Common myeloid progenitor, CD34-positive (primary cell): ENCODE data around the gene FAM78B.

ENCODE experiments used
- CTCF ChIA-PET: fragments of 350-600 bp; sonication (Branson Sonifier 250); formaldehyde crosslinking; loops from one replicate; lab custom pipeline; 2021; ENCODE audit warnings: antibody characterized with exemption; lab: Charles Lee
- POLR2A ChIA-PET: fragments of 350-600 bp; sonication (Branson Sonifier 250); formaldehyde crosslinking; loops from one replicate; lab custom pipeline; 2021; ENCODE audit warnings: antibody characterized with exemption; lab: Charles Lee
- DNase-seq, 3 donors: peaks; one replicate each; pipeline versions ENCODE4 v3.0.0 to v3.0.0-alpha.2; 2013
- H3K27ac ChIP-seq, 2 experiments: 1 replicate in 1 of 2; 2 replicates in 1 of 2; pipeline ENCODE4 v1.7.0; 2013; ENCODE audit warnings: inconsistent platforms in 2 of 2, low read length in 2 of 2, mild to moderate bottlenecking in 2 of 2, low read depth in 1 of 2, moderate library complexity in 1 of 2; ENCODE audit not compliant: severe bottlenecking in 2 of 2, insufficient read depth in 1 of 2, poor library complexity in 1 of 2
- H3K27me3 ChIP-seq, 5 experiments: replicated peaks in 2 of 5; 1 replicate in 3 of 5; 2 replicates in 2 of 5; pipeline versions ENCODE4 v1.6.1 to v1.7.0; 2013; ENCODE audit warnings: low read length in 4 of 5, mild to moderate bottlenecking in 2 of 5, moderate library complexity in 2 of 5, inconsistent platforms in 1 of 5; ENCODE audit not compliant: insufficient read depth in 5 of 5, control insufficient read depth in 4 of 5
- H3K36me3 ChIP-seq, 4 experiments: 1 replicate in 2 of 4; 2 replicates in 2 of 4; pipeline versions ENCODE4 v1.6.1 to v1.7.0; 2013; ENCODE audit warnings: low read length in 3 of 4, control low read depth in 1 of 4, mild to moderate bottlenecking in 1 of 4; ENCODE audit not compliant: control insufficient read depth in 4 of 4, insufficient read depth in 4 of 4
- H3K4me1 ChIP-seq, 4 experiments: 1 replicate in 3 of 4; 2 replicates in 1 of 4; pipeline versions ENCODE4 v1.6.1 to v1.7.1; 2013; ENCODE audit warnings: low read length in 3 of 4, mild to moderate bottlenecking in 3 of 4, control low read depth in 1 of 4, inconsistent platforms in 1 of 4, moderate library complexity in 1 of 4; ENCODE audit not compliant: control insufficient read depth in 4 of 4, insufficient read depth in 4 of 4; ENCODE audit errors: control extremely low read depth in 1 of 4
- H3K4me3 ChIP-seq, 7 experiments: 1 replicate in 4 of 7; 2 replicates in 3 of 7; pipeline versions ENCODE4 v1.5.1 to v1.7.0; 2013; ENCODE audit warnings: mild to moderate bottlenecking in 7 of 7, low read length in 6 of 7, moderate library complexity in 6 of 7, inconsistent platforms in 2 of 7, low read depth in 2 of 7, control low read depth in 1 of 7; ENCODE audit not compliant: insufficient read depth in 4 of 7, control insufficient read depth in 1 of 7; ENCODE audit errors: extremely low read depth in 1 of 7
- H3K9me3 ChIP-seq, 5 experiments: 1 replicate in 4 of 5; 2 replicates in 1 of 5; pipeline versions ENCODE4 v1.6.1 to v1.7.1; 2013; ENCODE audit warnings: low read length in 4 of 5, mild to moderate bottlenecking in 2 of 5, inconsistent platforms in 1 of 5, low read depth in 1 of 5, moderate library complexity in 1 of 5; ENCODE audit not compliant: control insufficient read depth in 4 of 5, insufficient read depth in 2 of 5; ENCODE audit errors: control extremely low read depth in 1 of 5
- WGBS: methylation state at CpG from one replicate; pipeline ENCODE4 v1.1.5; 2013; ENCODE audit not compliant: insufficient coverage; 5-methylcytosine and 5-hydroxymethylcytosine counted together

The FAM78B gene

DNA sequence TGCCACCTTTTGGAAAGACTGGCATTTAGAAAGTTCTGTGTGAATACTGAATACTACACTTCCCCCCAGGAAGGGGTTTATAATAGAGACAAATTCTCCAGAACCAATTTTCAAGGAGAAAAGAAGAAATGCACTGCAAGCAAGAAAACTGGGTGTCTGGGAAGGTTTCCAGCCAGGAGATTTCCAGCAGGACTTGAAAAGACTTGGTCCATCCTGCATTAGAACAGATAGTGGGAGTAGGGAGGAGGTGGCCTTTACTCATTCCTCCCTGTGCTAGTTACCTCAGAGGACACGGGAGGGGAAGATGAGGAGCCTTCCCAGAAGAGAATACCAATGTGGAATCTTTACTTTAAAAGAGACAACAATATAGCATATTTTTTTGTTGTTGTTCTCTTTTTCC, 52.4 kb downstream of the FAM78B start:
- Histone ChIP-seq H3K9me3 (no peaks in the 10 kb centered on the region), H3K27ac (no peak overlapping the region), H3K36me3 (no peaks in the 10 kb centered on the region), H3K4me3 (no peak overlapping the region), H3K4me1 (no peaks in the 10 kb centered on the region), H3K27me3 (no peaks in the 10 kb centered on the region)
- CTCF ChIA-PET, result no interaction called here
- POLR2A ChIA-PET, result no interaction called here
- no peak for DNase-seq
- WGBS, result no CpG with 5 or more reads among the region's 1 CpG

DNA sequence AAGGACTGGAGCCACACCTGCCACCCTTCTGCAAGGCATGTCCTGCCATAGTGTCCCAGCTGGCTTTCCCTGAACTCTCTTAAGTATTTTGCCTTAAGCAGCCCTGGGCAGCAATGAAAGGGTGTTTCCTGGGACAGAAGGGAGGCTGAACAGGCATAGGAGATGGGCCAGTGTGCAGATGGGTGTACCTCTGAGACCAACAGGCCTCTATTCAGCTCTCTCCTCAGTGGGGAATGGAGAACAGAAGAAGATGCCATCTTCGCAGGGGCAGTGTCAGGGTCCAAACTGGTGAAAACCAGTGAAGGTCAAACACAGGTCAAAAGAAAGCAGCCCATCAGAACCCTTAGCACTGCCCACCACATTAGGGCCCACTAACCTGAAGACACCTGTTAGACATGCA, 53.2 kb downstream of the FAM78B start:
- Histone ChIP-seq H3K27ac (no peak overlapping the region), H3K4me1 (no peaks in the 10 kb centered on the region), H3K4me3 (no peak overlapping the region), H3K9me3 (no peaks in the 10 kb centered on the region), H3K27me3 (no peaks in the 10 kb centered on the region), H3K36me3 (no peaks in the 10 kb centered on the region)
- no CpG with 5 or more reads among the region's 1 CpG for WGBS
- CTCF ChIA-PET, result no interaction called here
- POLR2A ChIA-PET, result no interaction called here
- DNase-seq, result no peak

DNA sequence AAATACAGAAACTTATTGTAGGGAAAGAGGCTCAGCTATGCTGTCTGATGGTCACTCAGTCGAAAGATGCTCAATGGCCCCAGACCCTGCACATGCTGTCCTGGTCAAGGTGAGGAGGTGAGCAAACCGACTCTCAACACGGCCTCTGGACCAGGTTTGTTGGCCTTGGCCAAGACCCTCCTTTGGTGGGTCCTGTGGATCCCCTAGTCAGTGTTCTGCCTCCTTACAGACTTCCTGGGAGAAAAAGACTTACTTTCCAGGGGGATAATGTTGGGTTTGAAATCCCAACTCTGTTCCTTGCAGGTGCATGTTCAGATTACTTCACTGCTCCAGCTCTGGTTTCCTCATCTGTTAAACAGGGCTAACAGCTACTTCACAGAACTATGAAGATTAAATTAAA, 53.8 kb downstream of the FAM78B start:
- WGBS, result 100% methylated on average over 2 of the region's 3 CpGs
- Histone ChIP-seq H3K4me1 (no peaks in the 10 kb centered on the region), H3K9me3 (no peaks in the 10 kb centered on the region), H3K4me3 (no peak overlapping the region), H3K36me3 (no peaks in the 10 kb centered on the region), H3K27ac (no peak overlapping the region), H3K27me3 (no peaks in the 10 kb centered on the region)
- CTCF ChIA-PET, result no interaction called here
- DNase-seq, result no peak
- POLR2A ChIA-PET, result no interaction called here

DNA sequence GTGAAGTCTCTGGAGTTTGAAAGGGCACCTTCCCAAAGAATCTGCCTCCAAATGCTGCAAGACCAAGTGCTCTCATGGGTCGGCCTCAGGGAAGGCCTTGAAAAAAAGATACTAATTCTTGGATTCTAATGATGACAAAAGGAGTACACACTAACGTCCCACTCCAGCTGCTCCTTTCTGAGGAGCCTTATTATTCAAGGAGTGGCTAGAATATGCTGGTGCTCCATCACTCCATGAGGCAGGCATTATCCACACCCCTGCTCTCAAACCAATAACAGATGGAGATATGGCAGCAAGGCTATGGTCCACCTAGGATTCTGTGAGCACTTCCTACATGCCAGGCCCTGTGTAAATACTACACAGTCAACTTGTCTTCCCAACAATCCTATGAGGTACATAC, 54.4 kb downstream of the FAM78B start:
- Histone ChIP-seq H3K4me1 (no peaks in the 10 kb centered on the region), H3K36me3 (no peaks in the 10 kb centered on the region), H3K9me3 (no peaks in the 10 kb centered on the region), H3K4me3 (no peak overlapping the region), H3K27me3 (no peaks in the 10 kb centered on the region), H3K27ac (no peak overlapping the region)
- 96% methylated on average over 2 of the region's 2 CpGs for WGBS
- ChIA-PET CTCF (no interaction called here), POLR2A (no interaction called here)
- DNase-seq, result no peak

DNA sequence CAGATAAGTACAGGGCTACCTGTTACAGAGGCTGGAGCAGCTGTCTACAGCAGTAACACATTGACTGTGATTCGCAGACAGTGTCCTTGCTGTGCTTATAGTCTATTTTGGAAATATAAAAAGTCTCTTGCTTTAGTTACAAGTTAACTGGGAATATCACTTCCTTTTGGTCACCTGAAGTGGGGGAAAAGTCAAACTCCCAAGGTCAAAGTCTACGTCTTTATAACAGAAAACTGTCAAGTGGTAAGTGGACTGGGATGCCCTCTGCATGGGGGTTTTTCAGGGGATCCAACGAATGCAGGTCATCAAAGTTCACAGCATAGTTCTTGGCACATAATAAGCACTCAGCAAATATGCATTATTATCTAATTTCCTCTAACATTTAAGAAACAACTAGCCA, 55.4 kb downstream of the FAM78B start:
- DNase-seq, result no peak
- CTCF ChIA-PET, result no interaction called here
- 88% methylated on average over 3 of the region's 3 CpGs for WGBS
- no peaks in the 10 kb centered on the region for H3K27me3 ChIP-seq
- POLR2A ChIA-PET, result no interaction called here
- H3K36me3 ChIP-seq, result no peaks in the 10 kb centered on the region
- H3K9me3 ChIP-seq, result no peaks in the 10 kb centered on the region
- no peak overlapping the region for H3K4me3 ChIP-seq
- H3K4me1 ChIP-seq, result no peaks in the 10 kb centered on the region
- no peak overlapping the region for H3K27ac ChIP-seq

DNA sequence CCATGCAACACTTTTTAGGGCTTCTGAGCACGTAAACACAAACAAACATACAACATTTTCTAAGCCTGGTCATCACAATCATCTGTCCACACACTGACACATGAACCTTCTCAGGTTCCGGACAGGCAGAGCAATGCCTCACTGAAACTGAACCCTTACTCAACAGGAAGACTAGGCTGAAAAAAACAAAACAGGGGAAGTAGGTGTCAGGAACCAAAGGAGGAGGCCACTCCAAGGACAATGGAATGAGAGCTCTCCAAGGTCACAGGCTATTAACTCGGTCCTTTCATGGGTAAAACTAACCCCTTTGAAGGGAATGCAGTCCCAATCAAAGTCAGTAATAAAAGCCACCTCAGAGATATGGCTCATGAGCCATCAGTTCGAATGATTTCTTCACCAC, 76.6 kb downstream of the FAM78B start:
- H3K4me1 ChIP-seq, result peaks cover 0 to 5% (median 0%) of the 10 kb centered on the region in 4 experiments
- DNase-seq, result no peak
- H3K27me3 ChIP-seq, result no peaks in the 10 kb centered on the region
- no peaks in the 10 kb centered on the region for H3K9me3 ChIP-seq
- ChIA-PET POLR2A (interaction anchor here (0.6 kb wide), 1 partner anchor 77 kb away, joined by 4 read pairs; no protein-coding TSS in a partner anchor), CTCF (interaction anchor here (0.6 kb wide), 1 partner anchor 76 kb away, joined by 3 read pairs; the partner anchor contains the start of gene FAM78B)
- no peaks in the 10 kb centered on the region for H3K36me3 ChIP-seq
- WGBS, result 60% methylated on average over 3 of the region's 4 CpGs
- no peak overlapping the region for H3K4me3 ChIP-seq
- no peak overlapping the region for H3K27ac ChIP-seq

DNA sequence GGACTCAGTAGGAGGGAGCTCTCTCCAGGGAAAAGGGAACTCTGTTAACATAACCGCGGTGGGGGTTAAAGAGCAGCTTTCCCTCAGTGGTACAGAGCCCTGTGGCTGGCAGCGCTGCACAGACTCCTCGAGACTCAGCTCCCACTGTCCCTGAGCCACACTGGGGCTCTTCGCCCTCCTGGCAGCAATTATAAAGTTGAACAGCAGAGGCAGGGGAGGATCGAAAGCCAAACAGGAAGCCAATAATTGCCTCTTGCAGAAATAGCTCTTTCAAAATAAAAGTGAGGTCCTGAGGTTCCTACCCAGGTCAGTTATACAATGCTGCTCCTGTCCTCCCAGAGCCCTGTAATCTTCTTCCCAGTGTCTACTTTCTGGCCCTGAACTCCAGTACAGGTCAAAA, 77.0 kb downstream of the FAM78B start:
- CTCF ChIA-PET, result interaction anchor here (0.6 kb wide), 1 partner anchor 76 kb away, joined by 3 read pairs; the partner anchor contains the start of gene FAM78B
- DNase-seq, result no peak
- Histone ChIP-seq H3K27me3 (no peaks in the 10 kb centered on the region), H3K4me1 (peaks cover 0 to 5% (median 0%) of the 10 kb centered on the region in 4 experiments), H3K9me3 (no peaks in the 10 kb centered on the region), H3K36me3 (no peaks in the 10 kb centered on the region), H3K27ac (no peak overlapping the region), H3K4me3 (no peak overlapping the region)
- 4% methylated on average over 5 of the region's 6 CpGs for WGBS
- POLR2A ChIA-PET, result interaction anchor here (0.6 kb wide), 1 partner anchor 77 kb away, joined by 4 read pairs; no protein-coding TSS in a partner anchor
